OCI-LY7 (cell line): ENCODE data around the gene CCNI2. TPM values are rescaled to one million over a fixed set of nuclear protein-coding genes. Genes with fewer than 3 reads are reported as not detected.

ENCODE experiments used
- BruUV-seq: library from RNA; stranded (reverse); fragments of 400-500 nt; replicated peaks from 2 replicates; lab custom pipeline; 2021; lab: Mats Ljungman, UMichigan
- CTCF ChIA-PET: fragments of 300-600 bp; sonication (Branson Sonifier 250); formaldehyde crosslinking; loops from one replicate; lab custom pipeline; 2022; ENCODE audit warnings: antibody characterized with exemption; ENCODE audit not compliant: unreplicated experiment; lab: Charles Lee
- POLR2A ChIA-PET: fragments of 300-600 bp; sonication (Branson Sonifier 250); formaldehyde crosslinking; loops from one replicate; lab custom pipeline; 2022; ENCODE audit warnings: antibody characterized with exemption; lab: Charles Lee
- DNase-seq: peaks from one replicate; pipeline ENCODE4 v3.0.0-alpha.2; 2015; ENCODE audit warnings: low spot score
- H2AFZ ChIP-seq: fragments of 200-600 bp; sonication (generic), shearing (Covaris generic); 2 replicates; pipeline ENCODE4 v1.6.1; 2014; ENCODE audit warnings: mild to moderate bottlenecking, antibody characterized with exemption, low read length, moderate library complexity
- H3K27ac ChIP-seq: fragments of 200-600 bp; sonication (generic); 2 replicates; pipeline ENCODE4 v1.5.1; 2014; ENCODE audit warnings: mixed run types, low read depth, mild to moderate bottlenecking, moderate library complexity, low read length, inconsistent platforms; ENCODE audit not compliant: poor library complexity, severe bottlenecking
- H3K36me3 ChIP-seq: fragments of 200-600 bp; sonication (generic); 2 replicates; pipeline ENCODE4 v1.6.1; 2014; ENCODE audit warnings: mild to moderate bottlenecking, antibody characterized with exemption, low read length, moderate library complexity, mixed read lengths; ENCODE audit not compliant: insufficient read depth
- H3K4me1 ChIP-seq: fragments of 200-600 bp; sonication (generic); 2 replicates; pipeline ENCODE4 v1.5.1; 2014; ENCODE audit warnings: mild to moderate bottlenecking, low read length; ENCODE audit not compliant: insufficient read depth, poor library complexity, severe bottlenecking
- H3K4me2 ChIP-seq: fragments of 200-600 bp; sonication (generic); 2 replicates; pipeline ENCODE4 v1.6.1; 2014; ENCODE audit warnings: mild to moderate bottlenecking, low read length
- H3K4me3 ChIP-seq: fragments of 200-600 bp; sonication (generic); 2 replicates; pipeline ENCODE4 v1.5.1; 2014; ENCODE audit warnings: mild to moderate bottlenecking, low read depth, low read length; ENCODE audit not compliant: poor library complexity, severe bottlenecking
- H3K79me2 ChIP-seq: fragments of 200-600 bp; sonication (generic); 2 replicates; pipeline ENCODE4 v1.6.1; 2016; ENCODE audit warnings: low read depth, mild to moderate bottlenecking, low read length, moderate library complexity, mixed read lengths; ENCODE audit not compliant: insufficient read depth
- H3K9me2 ChIP-seq: fragments of 200-600 bp; sonication (generic); 2 replicates; pipeline ENCODE4 v1.6.1; 2016; ENCODE audit warnings: mild to moderate bottlenecking, low read length, mixed read lengths; ENCODE audit not compliant: insufficient read depth
- H3K9me3 ChIP-seq: fragments of 200-600 bp; sonication (generic); 2 replicates; pipeline ENCODE4 v1.6.1; 2014; ENCODE audit warnings: mild to moderate bottlenecking, mixed run types, low read length, mixed read lengths
- H4K20me1 ChIP-seq: fragments of 200-600 bp; sonication (generic); 2 replicates; pipeline ENCODE4 v1.6.1; 2014; ENCODE audit warnings: mild to moderate bottlenecking, antibody characterized with exemption, low read length, moderate library complexity, mixed read lengths; ENCODE audit not compliant: insufficient read depth
- EZH2phosphoT487 ChIP-seq: fragments of 200-600 bp; sonication (generic); IDR thresholded peaks from 2 replicates; pipeline ENCODE4 v1.6.1; 2018; ENCODE audit warnings: low read depth, borderline replicate concordance, mild to moderate bottlenecking, mixed run types, antibody characterized with exemption, low read length, moderate library complexity, mixed read lengths
- intact Hi-C: fragments of 100-400 bp; cut with micrococcal nuclease; formaldehyde crosslinking; loops from one replicate; pipeline ENCODE4 v1.10.0; 2022; ENCODE audit not compliant: unreplicated experiment
- total RNA-seq, 2 experiments: library from RNA; depleted of rRNA in 1 of 2; stranded (reverse); fragments of >200 nt in 1 of 2; shearing (Covaris generic) in 1 of 2; gene quantifications; 2 replicates each; pipeline ENCODE4 v1.2.3, GENCODE V29; 2014 to 2022
- TF ChIP-seq, protein P1 (sequence below): fragments of 200-600 bp; sonication (generic); conservative IDR thresholded peaks from 2 replicates; pipeline ENCODE4 v1.5.1; 2014; ENCODE audit warnings: mild to moderate bottlenecking, antibody characterized with exemption, low read length, moderate library complexity, mixed read lengths

The CCNI2 gene
- total RNA-seq, 2 experiments from 2014 or later: not detected

DNA sequence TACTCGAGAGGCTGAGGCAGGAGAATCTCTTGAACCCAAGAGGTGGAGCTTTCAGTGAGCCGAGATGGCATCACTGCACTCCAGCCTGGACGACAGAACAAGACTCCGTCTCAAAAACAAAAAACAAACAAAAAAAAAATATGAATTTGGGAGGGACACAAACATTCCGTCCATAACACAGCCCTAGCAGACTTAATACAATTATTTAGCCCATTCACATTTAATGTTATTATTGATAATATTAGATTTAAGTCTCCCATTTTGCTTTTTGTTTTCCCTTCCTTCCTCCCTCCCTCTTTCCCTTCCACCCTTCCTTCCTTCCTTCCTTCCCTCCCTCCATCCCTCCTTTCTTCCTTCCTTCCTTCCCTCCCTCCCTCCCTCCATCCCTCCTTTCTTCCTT lies 4.6 kb upstream of the CCNI2 start:
- Histone ChIP-seq H3K4me2 (no peak overlapping the region), H3K79me2 (no peaks in the 10 kb centered on the region), H4K20me1 (no peaks in the 10 kb centered on the region), H3K4me1 (peaks cover 5% of the 10 kb centered on the region), H3K4me3 (no peak overlapping the region), H3K36me3 (no peaks in the 10 kb centered on the region), H3K9me2 (no peaks in the 10 kb centered on the region), H3K9me3 (no peaks in the 10 kb centered on the region), H2AFZ (no peak overlapping the region), H3K27ac (no peak overlapping the region)
- no peak for TF ChIP-seq EZH2phosphoT487
- TF ChIP-seq, protein P1, sequence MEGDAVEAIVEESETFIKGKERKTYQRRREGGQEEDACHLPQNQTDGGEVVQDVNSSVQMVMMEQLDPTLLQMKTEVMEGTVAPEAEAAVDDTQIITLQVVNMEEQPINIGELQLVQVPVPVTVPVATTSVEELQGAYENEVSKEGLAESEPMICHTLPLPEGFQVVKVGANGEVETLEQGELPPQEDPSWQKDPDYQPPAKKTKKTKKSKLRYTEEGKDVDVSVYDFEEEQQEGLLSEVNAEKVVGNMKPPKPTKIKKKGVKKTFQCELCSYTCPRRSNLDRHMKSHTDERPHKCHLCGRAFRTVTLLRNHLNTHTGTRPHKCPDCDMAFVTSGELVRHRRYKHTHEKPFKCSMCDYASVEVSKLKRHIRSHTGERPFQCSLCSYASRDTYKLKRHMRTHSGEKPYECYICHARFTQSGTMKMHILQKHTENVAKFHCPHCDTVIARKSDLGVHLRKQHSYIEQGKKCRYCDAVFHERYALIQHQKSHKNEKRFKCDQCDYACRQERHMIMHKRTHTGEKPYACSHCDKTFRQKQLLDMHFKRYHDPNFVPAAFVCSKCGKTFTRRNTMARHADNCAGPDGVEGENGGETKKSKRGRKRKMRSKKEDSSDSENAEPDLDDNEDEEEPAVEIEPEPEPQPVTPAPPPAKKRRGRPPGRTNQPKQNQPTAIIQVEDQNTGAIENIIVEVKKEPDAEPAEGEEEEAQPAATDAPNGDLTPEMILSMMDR: no peak
- POLR2A ChIA-PET: no interaction called here
- no TSS peak for BruUV-seq
- CTCF ChIA-PET: no interaction called here
- no peak for DNase-seq
- intact Hi-C loops: no loop called here

DNA sequence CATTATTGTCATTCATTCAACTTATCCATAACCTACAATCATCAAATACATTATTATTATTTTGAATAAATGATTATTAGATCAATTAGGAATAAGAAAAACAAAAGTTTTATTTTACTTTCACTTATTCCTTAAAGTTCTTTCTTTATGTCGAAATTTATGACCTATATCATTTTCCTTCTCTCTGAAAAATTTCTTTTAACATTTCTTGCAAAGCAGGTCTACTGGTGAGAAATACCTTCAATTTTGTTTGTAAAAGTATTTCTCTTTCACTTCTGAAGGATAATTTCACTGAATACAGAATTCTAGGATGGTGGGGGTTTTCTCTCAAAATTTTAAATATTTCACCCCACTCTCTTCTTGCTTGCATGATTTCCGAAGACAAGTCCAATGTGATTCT lies 2.6 kb upstream of the CCNI2 start:
- Histone ChIP-seq H3K9me2 (no peaks in the 10 kb centered on the region), H3K9me3 (no peaks in the 10 kb centered on the region), H2AFZ (no peak overlapping the region), H3K4me1 (no peaks in the 10 kb centered on the region), H4K20me1 (no peaks in the 10 kb centered on the region), H3K79me2 (no peaks in the 10 kb centered on the region), H3K36me3 (no peaks in the 10 kb centered on the region), H3K27ac (no peak overlapping the region), H3K4me3 (no peak overlapping the region), H3K4me2 (no peak overlapping the region)
- ChIA-PET CTCF (no interaction called here), POLR2A (interaction anchor here (1.6 kb wide), 1 partner anchor 16 kb away, joined by 5 read pairs; no protein-coding TSS in a partner anchor)
- BruUV-seq: no TSS peak
- no peak for DNase-seq
- no peak for TF ChIP-seq EZH2phosphoT487
- TF ChIP-seq, protein P1: no peak
- intact Hi-C loops: no loop called here

DNA sequence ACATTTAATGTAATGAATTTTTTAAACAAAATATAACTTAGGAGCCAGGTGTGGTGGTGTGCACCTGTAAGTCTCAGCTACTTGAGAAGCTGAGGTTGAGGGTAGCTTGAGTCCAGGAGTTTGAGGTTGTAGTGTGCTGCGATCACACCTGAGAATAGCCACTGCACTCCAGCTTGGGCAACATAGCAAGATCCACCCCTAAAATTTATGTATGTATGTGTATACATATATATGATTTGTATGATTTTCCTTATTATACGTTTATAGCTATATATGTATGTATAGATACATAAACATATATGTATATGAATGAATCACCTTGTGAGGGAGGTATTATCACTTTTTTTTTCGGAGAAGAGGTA lies 653 bp upstream of the CCNI2 start:
- H3K27ac ChIP-seq: no peak overlapping the region
- no TSS peak for BruUV-seq

More for the DNA sequence above, 653 bp upstream of the CCNI2 start:
- no peaks in the 10 kb centered on the region for H3K9me3 ChIP-seq
- no peak for DNase-seq
- intact Hi-C loops: no loop called here
- TF ChIP-seq, protein P1: no peak
- TF ChIP-seq EZH2phosphoT487: no peak
- H3K36me3 ChIP-seq: no peaks in the 10 kb centered on the region
- H3K4me2 ChIP-seq: peak overlapping the region; percentile 57
- H3K79me2 ChIP-seq: no peaks in the 10 kb centered on the region
- POLR2A ChIA-PET: no interaction called here
- no peaks in the 10 kb centered on the region for H3K9me2 ChIP-seq
- H3K4me1 ChIP-seq: no peaks in the 10 kb centered on the region
- CTCF ChIA-PET: interaction anchor here (1.1 kb wide), 1 partner anchor 9 kb away, joined by 4 read pairs; the partner anchor contains the start of gene KIF3A
- no peak overlapping the region for H2AFZ ChIP-seq
- H4K20me1 ChIP-seq: no peaks in the 10 kb centered on the region
- peak overlapping the region; percentile 51 for H3K4me3 ChIP-seq
